ENCODE results near the gene DOCK3.

The DOCK3 gene

DNA sequence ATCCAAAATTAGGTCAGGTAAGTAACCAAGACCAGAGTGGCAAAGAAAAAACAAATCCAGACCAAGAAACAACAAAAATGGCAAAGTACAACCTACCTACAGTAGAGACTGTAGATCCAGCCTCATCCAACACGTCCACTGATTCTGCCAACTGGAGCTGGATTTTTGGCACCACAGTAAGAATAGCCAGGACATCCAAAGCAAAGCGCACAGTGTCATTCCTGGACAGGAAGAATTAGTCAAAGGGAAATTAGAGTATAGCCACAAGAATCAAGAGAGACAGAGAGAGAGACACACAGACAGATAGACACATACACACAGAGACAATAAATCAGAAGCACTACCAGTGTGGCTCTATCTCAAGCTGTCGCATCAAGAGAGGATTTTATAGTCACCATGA lies 747.5 kb downstream of the DOCK3 start:
- Histone ChIP-seq H3K27me3 (ENCODE audit: insufficient read depth, poor library complexity, severe bottlenecking) (no peaks in the 10 kb centered on the region), H3K4me3 (replicated peaks; ENCODE audit: insufficient read depth, low read length) (no peak overlapping the region), H3K27ac (replicated peaks) (no peak overlapping the region)
- TF ChIP-seq SPI1 (IDR thresholded peaks at IDR 0.05; ENCODE audit: borderline replicate concordance, low read depth) (no peak), POLR2AphosphoS5 (IDR thresholded peaks at IDR 0.05; ENCODE audit: low read depth) (no peak), GABPA (IDR thresholded peaks at IDR 0.05; ENCODE audit: low read depth) (no peak), CTCF (IDR thresholded peaks at IDR 0.05; ENCODE audit: insufficient read depth, low read length) (no peak)
- TF ChIP-seq, protein P1, sequence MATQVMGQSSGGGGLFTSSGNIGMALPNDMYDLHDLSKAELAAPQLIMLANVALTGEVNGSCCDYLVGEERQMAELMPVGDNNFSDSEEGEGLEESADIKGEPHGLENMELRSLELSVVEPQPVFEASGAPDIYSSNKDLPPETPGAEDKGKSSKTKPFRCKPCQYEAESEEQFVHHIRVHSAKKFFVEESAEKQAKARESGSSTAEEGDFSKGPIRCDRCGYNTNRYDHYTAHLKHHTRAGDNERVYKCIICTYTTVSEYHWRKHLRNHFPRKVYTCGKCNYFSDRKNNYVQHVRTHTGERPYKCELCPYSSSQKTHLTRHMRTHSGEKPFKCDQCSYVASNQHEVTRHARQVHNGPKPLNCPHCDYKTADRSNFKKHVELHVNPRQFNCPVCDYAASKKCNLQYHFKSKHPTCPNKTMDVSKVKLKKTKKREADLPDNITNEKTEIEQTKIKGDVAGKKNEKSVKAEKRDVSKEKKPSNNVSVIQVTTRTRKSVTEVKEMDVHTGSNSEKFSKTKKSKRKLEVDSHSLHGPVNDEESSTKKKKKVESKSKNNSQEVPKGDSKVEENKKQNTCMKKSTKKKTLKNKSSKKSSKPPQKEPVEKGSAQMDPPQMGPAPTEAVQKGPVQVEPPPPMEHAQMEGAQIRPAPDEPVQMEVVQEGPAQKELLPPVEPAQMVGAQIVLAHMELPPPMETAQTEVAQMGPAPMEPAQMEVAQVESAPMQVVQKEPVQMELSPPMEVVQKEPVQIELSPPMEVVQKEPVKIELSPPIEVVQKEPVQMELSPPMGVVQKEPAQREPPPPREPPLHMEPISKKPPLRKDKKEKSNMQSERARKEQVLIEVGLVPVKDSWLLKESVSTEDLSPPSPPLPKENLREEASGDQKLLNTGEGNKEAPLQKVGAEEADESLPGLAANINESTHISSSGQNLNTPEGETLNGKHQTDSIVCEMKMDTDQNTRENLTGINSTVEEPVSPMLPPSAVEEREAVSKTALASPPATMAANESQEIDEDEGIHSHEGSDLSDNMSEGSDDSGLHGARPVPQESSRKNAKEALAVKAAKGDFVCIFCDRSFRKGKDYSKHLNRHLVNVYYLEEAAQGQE (IDR thresholded peaks at IDR 0.05; ENCODE audit: insufficient replicate concordance, low read depth): no peak
- DNase-seq (ENCODE audit: low read depth in 1 of 2, low spot score in 1 of 2): no peak

DNA sequence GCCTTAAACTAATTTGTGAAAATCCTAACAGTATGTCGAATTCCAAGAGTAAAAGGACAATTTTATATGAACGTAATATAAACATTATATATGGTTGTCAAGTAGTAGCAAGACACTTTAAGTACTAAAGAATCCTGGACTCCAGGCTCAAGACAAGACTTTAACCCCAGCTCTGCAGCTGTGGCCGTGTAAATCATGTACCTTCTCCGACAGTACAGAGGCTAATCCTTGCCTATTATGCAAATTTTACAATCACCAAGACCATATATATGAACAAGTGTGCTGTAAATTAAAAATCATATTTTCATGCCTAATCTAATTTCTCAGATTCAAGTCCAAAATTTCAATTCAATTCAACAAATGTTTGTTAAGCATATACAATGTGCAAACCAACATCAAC lies 752.2 kb downstream of the DOCK3 start:
- Histone ChIP-seq H3K27me3 (ENCODE audit: insufficient read depth, poor library complexity, severe bottlenecking) (no peaks in the 10 kb centered on the region), H3K27ac (replicated peaks) (no peak overlapping the region), H3K4me3 (replicated peaks; ENCODE audit: insufficient read depth, low read length) (no peak overlapping the region)
- TF ChIP-seq SPI1 (IDR thresholded peaks at IDR 0.05; ENCODE audit: borderline replicate concordance, low read depth) (no peak), POLR2AphosphoS5 (IDR thresholded peaks at IDR 0.05; ENCODE audit: low read depth) (no peak), GABPA (IDR thresholded peaks at IDR 0.05; ENCODE audit: low read depth) (no peak), CTCF (IDR thresholded peaks at IDR 0.05; ENCODE audit: insufficient read depth, low read length) (no peak)
- TF ChIP-seq, protein P1 (IDR thresholded peaks at IDR 0.05; ENCODE audit: insufficient replicate concordance, low read depth): no peak
- DNase-seq (ENCODE audit: low read depth in 1 of 2, low spot score in 1 of 2): no peak

- H3K4me3 ChIP-seq (replicated peaks; ENCODE audit: insufficient read depth, low read length): no peak overlapping the region
- DNase-seq (ENCODE audit: low read depth in 1 of 2, low spot score in 1 of 2): no peak
- no peak for TF ChIP-seq POLR2AphosphoS5 (IDR thresholded peaks at IDR 0.05; ENCODE audit: low read depth)
- TF ChIP-seq SPI1 (IDR thresholded peaks at IDR 0.05; ENCODE audit: borderline replicate concordance, low read depth): no peak
- no peaks in the 10 kb centered on the region for H3K27me3 ChIP-seq (ENCODE audit: insufficient read depth, poor library complexity, severe bottlenecking)
- no peak overlapping the region for H3K27ac ChIP-seq (replicated peaks)
Measured at GRCh38 chr3:51429138-51429537, 754.4 kb downstream of the DOCK3 start.

Small RNAs within 50 kb of the gene (microRNA-seq; reads per million reads assigned to microRNA genes)
- 1.5 reads per million for gene MIR4787

Measured in HL-60 (cell line).